Erythroblast (primary cell): ENCODE results near the gene TENM3.

Source experiments
- GATA1 ChIP-seq: IDR thresholded peaks from 2 replicates; pipeline ENCODE4 v1.6.1; 2011; ENCODE audit warnings: low read depth, mild to moderate bottlenecking, control low read depth, low read length, moderate library complexity
- POLR2A ChIP-seq: IDR thresholded peaks from 2 replicates; pipeline ENCODE4 v1.6.1; 2011; ENCODE audit warnings: mild to moderate bottlenecking, low read length

DNA sequence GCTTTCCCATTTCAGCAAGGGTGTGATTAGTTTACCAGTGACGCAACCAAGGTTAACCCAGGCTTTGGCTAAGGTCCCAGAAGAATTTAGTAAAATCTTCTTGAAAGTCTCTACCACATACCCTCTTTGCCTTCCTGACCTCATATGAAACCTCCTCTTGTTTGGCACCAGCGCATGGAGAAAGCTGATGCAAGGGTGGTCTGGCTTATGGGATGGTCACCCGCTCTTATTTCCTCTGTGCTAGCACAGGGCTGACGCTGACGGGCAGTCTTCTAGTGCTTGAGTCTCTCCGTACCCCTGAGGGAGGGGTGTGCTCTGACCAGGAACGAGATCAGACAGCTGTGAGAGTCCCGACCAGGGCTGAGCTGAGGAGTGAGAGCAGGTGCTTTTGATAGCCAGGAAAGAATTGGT lies 137.6 kb downstream of the TENM3 start:
- TF ChIP-seq POLR2A (no peak), GATA1 (no peak)
